Pons (tissue), 1 donor: ENCODE measurements around the gene KCNG2.
"Not testable (repeated sequence)": the region's sequence is repeated elsewhere in the genome, so short reads cannot be mapped to it uniquely, and the experiment has no call there.

Experiments used
- DNase-seq: peaks from one replicate; pipeline ENCODE4 v3.0.0-alpha.2; 2016; ENCODE audit warnings: low spot score

Gene KCNG2

GRCh38 chr18:79853303-79853992 is 55.7 kb downstream of the KCNG2 start:
- no peak for DNase-seq

- no peak for DNase-seq
Measured at GRCh38 chr18:79853993-79854364, 56.2 kb downstream of the KCNG2 start.

- DNase-seq, result no peak
Measured at GRCh38 chr18:79855147-79855933, 57.6 kb downstream of the KCNG2 start.

DNA sequence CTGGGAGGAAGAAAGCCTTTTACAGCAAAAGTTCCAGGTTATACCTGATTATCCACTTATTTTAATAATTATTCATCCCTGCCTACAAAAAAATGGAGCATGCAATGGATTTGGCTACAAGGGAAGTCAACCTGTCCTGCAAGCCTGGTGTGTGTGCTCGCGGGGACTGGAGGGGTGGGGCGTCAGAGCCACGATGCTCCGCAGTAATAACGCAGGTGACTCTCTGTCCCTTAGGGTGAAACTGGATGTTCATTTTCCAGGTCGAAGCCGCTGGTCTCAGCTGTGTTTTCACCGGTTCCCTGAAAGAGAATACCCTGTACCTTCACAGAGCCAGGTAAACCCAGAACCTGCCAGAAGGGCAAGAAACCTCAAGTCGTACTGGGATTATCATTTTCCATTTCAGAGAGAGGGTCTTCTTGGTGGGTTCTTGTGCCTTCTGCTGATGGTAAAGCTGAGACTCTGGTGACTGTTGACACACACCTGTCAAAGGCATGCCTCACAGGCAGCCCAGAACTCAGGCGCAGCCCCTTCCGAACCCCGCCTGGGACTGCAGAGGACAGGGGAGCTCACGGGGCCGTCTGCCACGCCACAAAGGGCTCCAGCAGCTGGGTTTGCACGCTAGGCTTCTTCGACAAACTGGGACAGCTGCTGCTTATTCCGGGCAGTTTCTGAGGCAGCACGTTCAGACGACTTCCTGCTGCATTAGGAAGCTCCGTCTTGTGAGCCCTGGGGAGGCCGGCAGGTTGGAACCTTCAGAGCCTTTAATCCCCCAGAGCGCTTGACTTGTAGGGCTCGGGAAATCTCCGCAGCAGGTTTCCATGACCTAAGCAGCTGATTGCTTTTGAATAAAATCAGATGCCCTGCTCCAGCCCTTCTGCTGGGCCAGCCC is 58.6 kb downstream of the KCNG2 start:
- DNase-seq, result no peak

DNA sequence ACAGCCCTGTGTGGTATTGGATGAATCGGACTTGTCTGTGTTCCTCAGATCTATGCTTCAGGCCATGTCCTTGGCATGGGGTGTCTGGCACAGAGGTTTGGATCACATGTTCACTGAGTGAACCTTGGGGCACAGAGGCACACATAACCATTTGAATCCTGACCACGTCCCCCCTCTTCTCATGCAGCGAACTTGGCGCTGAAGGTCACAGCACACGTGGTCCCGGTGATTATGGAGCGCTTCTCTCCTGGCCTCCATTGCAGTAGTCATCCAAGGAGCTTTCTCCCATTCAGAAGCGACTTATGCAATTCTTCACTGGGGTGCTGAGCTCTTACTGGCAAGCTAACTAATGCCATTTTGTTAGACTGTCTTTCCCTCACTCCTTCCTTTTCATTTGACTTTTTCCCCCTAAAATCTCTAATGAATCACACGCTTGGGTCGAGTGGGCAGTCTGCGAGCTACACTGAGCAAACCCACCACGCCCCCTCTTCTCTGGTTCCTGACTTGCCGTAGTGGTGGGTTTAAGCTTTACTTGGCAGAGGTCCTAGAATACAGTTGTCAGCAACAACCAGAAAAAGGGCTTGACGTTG is 59.4 kb downstream of the KCNG2 start:
- DNase-seq, result peak; percentile 12

DNA sequence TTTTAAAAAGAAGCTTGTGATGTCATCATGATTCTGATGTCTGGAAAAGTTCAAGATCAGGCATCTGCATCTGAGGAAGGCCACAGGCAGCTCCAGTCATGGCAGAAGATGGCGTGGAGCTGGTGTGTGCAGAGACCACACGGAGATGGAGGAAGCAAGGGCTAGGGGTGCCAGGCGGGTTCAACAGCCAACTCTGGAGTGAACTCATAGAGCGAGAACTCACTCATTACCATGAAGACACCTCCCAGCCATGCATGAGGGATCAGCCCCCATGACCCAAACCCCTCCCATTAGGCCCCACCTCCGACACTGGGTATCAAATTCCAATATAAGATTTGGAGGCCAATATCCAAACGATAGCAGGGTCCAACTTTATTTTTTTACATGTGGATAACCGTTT is 61.6 kb downstream of the KCNG2 start:
- DNase-seq, result no peak

DNA sequence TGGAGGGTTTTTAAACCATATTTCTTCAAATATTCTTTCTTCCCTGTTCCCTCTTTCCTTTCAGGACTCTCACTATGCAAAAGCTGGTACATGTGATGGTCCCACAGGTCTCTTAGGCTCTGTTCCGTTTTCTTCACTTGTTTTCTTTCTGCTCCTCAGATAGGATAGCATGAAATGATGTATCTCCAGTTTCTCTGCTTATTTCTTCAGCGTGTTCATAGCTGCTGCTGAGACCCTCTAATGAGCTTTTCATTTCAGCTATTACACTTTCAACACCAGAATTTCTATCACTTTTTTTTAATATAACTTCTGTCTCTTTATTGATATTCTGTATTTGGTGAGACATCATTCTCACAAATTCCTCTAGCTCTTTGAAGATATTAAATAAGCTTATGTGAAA is 63.9 kb downstream of the KCNG2 start:
- no peak for DNase-seq

- no peak for DNase-seq
Measured at GRCh38 chr18:79862562-79862961, 64.8 kb downstream of the KCNG2 start.

GRCh38 chr18:79863161-79864005 is 65.6 kb downstream of the KCNG2 start:
- DNase-seq, result no peak

DNA sequence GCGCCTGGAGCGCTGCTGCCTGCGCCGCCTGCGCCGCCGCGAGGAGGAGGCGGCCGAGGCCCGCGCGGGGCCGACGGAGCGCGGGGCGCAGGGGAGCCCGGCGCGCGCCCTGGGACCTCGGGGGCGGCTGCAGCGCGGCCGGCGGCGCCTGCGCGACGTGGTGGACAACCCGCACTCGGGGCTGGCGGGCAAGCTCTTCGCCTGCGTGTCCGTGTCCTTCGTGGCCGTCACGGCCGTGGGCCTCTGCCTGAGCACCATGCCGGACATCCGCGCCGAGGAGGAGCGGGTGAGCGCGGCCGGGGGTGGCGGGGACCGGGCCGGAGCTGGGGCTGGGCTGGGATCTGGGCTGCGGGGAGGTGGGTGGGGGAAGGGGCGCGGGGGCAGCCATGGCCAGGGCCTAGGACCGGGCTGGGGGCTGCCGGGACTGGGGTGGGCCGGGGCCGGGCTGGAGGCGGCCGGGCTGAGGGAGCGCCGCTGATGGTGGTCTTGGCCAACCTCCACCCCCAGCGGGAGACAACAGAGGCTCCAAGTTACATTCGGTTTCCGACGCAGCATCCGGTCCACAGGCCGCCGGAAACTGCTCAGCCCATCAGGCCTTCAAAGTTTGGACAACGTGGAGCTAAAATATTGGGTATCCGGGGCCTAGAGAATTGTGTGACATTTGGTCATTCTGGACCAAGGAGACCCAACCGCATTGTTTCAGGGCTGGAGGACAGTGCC is 66.4 kb downstream of the KCNG2 start:
- no peak for DNase-seq

GRCh38 chr18:79864955-79865354 is 67.2 kb downstream of the KCNG2 start:
- not testable (repeated sequence) for DNase-seq

GRCh38 chr18:79865951-79866350 is 68.2 kb downstream of the KCNG2 start:
- not testable (repeated sequence) for DNase-seq

- no peak for DNase-seq
Measured at GRCh38 chr18:79866889-79867574, 69.3 kb downstream of the KCNG2 start.

- DNase-seq, result no peak
Measured at GRCh38 chr18:79867666-79868065, 69.9 kb downstream of the KCNG2 start.

DNA sequence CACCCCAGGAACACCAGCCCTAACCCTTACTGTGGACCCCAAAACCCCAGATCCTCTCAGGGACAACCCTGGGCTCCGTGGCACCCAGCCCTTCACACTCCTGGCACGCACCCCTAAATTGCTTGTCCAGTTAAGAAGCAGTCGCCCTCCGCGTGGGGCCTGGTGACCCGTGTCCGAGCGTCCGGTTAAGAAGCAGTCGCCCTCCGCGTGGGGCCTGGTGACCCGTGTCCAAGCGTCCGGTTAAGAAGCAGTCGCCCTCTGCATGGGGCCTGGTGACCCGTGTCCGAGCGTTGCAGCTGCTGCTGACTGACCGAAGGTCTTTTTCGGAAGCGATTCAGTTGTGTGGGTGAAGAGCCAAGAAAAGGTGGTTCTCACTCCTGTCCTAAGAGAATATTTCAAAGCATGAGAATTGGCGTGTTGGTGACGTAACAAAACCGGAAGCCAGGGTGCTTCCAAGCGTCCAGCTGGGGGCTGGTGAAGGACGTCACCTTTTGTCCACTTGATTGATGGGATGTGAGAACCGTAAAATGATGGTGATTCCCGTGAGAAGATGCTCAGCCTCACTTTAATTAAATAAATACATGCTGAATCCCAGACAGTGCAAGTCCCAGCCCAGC is 70.5 kb downstream of the KCNG2 start:
- no peak for DNase-seq

DNA sequence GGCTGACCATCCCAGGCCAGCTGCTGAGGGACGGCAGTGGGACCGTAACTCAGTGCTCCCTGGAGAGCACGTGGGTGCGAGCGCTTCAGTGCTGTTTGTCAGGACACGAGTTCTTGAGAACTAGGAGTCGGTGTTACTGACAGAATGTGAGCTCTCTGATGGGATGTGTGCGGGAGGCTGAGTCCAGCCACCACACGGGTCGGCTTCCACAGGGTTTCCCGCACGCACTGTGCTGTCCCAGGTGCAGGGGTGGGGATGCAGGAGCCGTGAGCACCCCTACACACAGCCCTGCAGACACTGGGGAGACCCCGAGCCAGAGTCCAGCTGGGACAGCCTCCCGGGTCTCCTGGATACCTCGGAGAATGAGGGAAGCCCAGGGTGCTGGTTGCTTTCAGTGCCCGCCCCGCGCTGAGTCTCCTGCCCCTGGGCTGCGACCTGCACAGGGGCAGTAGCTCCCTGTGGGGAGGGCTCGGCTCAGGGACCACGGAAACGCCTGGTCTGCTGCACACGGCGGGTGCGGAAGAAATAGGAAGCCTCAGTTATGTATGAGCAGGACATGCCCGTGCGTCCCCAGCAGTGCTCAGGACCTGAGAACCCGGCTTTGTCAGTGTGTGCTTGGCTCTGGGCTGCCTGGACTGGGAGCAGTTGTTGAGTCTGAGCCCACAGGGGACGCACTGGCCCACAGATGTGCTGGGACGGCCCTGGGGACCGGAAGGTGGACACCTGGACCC is 71.2 kb downstream of the KCNG2 start:
- no peak for DNase-seq

GRCh38 chr18:79869591-79870300 is 72.0 kb downstream of the KCNG2 start:
- no peak for DNase-seq
